DND-41 (cell line): ENCODE data around the gene VAC14.

Experiments
- ATAC-seq: fragments of 200-7000 bp; cut with Tn5 transposase; 3 replicates; pipeline ENCODE4 v1.9.1; 2021; ENCODE audit warnings: low read depth; ENCODE audit not compliant: insufficient read depth
- DNase-seq: peaks from one replicate; pipeline ENCODE4 v3.0.0-alpha.2; 2020
- H2AFZ ChIP-seq: 2 replicates; pipeline ENCODE4 v1.6.0; 2012; ENCODE audit warnings: low read depth, low read length
- H3K27ac ChIP-seq: 2 replicates; pipeline ENCODE4 v1.5.1; 2012; ENCODE audit warnings: low read length, inconsistent platforms
- H3K27me3 ChIP-seq: fragments of 200-600 bp; sonication (generic); 2 replicates; pipeline ENCODE4 v1.6.0; 2012; ENCODE audit warnings: low read length, mild to moderate bottlenecking, inconsistent platforms; ENCODE audit not compliant: insufficient read depth, poor library complexity
- H3K36me3 ChIP-seq: 2 replicates; pipeline ENCODE4 v1.5.1; 2012; ENCODE audit warnings: low read length, inconsistent platforms; ENCODE audit not compliant: insufficient read depth
- H3K4me1 ChIP-seq: 2 replicates; pipeline ENCODE4 v1.5.1; 2012; ENCODE audit warnings: mild to moderate bottlenecking, low read length; ENCODE audit not compliant: insufficient read depth
- H3K4me2 ChIP-seq: 2 replicates; pipeline ENCODE4 v1.6.0; 2012; ENCODE audit warnings: mild to moderate bottlenecking, moderate library complexity, low read length, inconsistent platforms; ENCODE audit not compliant: insufficient read depth
- H3K4me3 ChIP-seq, 2 experiments: fragments of 200-600 bp in 1 of 2; shearing (Covaris generic) in 1 of 2; 2 replicates each; pipeline ENCODE4 v1.5.1; 2012 to 2016; ENCODE audit warnings: inconsistent platforms in 2 of 2, low read length in 2 of 2, mild to moderate bottlenecking in 2 of 2, low read depth in 1 of 2, moderate library complexity in 1 of 2
- H3K79me2 ChIP-seq: 2 replicates; pipeline ENCODE4 v1.6.0; 2012; ENCODE audit warnings: low read length, inconsistent platforms; ENCODE audit not compliant: insufficient read depth
- H3K9ac ChIP-seq: 2 replicates; pipeline ENCODE4 v1.6.0; 2012; ENCODE audit warnings: low read depth, mild to moderate bottlenecking, inconsistent platforms, low read length, moderate library complexity
- H3K9me3 ChIP-seq: 2 replicates; pipeline ENCODE4 v1.5.1; 2012; ENCODE audit warnings: low read length, moderate library complexity, mild to moderate bottlenecking, inconsistent platforms; ENCODE audit not compliant: insufficient read depth, severe bottlenecking
- H4K20me1 ChIP-seq: 2 replicates; pipeline ENCODE4 v1.6.0; 2012; ENCODE audit warnings: low read length; ENCODE audit not compliant: insufficient read depth
- CTCF ChIP-seq: IDR thresholded peaks from 2 replicates; pipeline ENCODE4 v1.5.1; 2012; ENCODE audit warnings: borderline replicate concordance, low read length, moderate library complexity, mild to moderate bottlenecking; ENCODE audit not compliant: poor library complexity, severe bottlenecking; ENCODE audit errors: extremely low read depth
- EZH2 ChIP-seq: IDR thresholded peaks from 3 replicates; pipeline ENCODE4 v1.6.1; 2012; ENCODE audit warnings: borderline replicate concordance, low read depth, mild to moderate bottlenecking, moderate library complexity, low read length, inconsistent platforms; ENCODE audit not compliant: severe bottlenecking

VAC14 gene

GRCh38 chr16:70711211-70712031 lies 89.5 kb downstream of the VAC14 start:
- H3K9ac ChIP-seq, result no peak overlapping the region
- no peaks in the 10 kb centered on the region for H3K27me3 ChIP-seq
- DNase-seq (no peak), ATAC-seq (no peak)
- H3K36me3 ChIP-seq, result peaks cover 15% of the 10 kb centered on the region; the same call in 1 of the 2 replicates
- no peak overlapping the region for H3K27ac ChIP-seq
- no peak overlapping the region for H3K4me3 ChIP-seq
- TF ChIP-seq EZH2, result no peak
- TF ChIP-seq CTCF, result no peak
- no peak overlapping the region for H2AFZ ChIP-seq
- peaks cover 15% of the 10 kb centered on the region for H4K20me1 ChIP-seq
- no peaks in the 10 kb centered on the region for H3K9me3 ChIP-seq
- no peaks in the 10 kb centered on the region for H3K79me2 ChIP-seq
- no peak overlapping the region for H3K4me2 ChIP-seq
- H3K4me1 ChIP-seq, result no peaks in the 10 kb centered on the region

GRCh38 chr16:70710422-70711210 lies 90.3 kb downstream of the VAC14 start:
- H3K4me3 ChIP-seq, result no peak overlapping the region
- peaks cover 15% of the 10 kb centered on the region for H4K20me1 ChIP-seq
- H3K79me2 ChIP-seq, result no peaks in the 10 kb centered on the region
- no peaks in the 10 kb centered on the region for H3K27me3 ChIP-seq
- H3K9me3 ChIP-seq, result no peaks in the 10 kb centered on the region
- H3K4me2 ChIP-seq, result no peak overlapping the region
- no peak overlapping the region for H3K9ac ChIP-seq
- DNase-seq (no peak), ATAC-seq (no peak)
- TF ChIP-seq CTCF (no peak), EZH2 (no peak)
- H2AFZ ChIP-seq, result no peak overlapping the region
- peaks cover 15% of the 10 kb centered on the region; the same call in 1 of the 2 replicates for H3K36me3 ChIP-seq
- H3K4me1 ChIP-seq, result no peaks in the 10 kb centered on the region
- no peak overlapping the region for H3K27ac ChIP-seq

DNA sequence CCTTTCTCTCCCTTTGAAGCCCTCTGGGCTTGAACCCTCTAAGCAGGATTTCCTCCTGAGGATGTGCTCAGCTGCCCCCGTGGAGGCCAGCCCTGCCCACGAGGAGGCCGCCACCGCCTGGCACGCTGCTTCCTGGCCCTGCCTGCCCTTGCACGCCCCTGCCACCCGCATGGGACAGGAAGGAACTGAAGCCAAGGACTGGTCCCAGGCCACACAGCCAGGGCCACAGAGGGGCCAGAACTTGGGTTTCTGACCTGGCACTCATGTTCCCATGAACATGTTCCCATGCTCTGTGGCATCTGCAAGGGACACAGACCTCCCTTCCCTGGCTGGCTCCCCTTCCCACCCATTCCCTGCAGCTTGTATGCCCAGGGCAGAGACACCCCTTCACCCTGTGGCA lies 91.0 kb downstream of the VAC14 start:
- Histone ChIP-seq H3K4me2 (no peak overlapping the region), H3K27me3 (no peaks in the 10 kb centered on the region), H3K27ac (no peak overlapping the region), H3K9me3 (no peaks in the 10 kb centered on the region), H4K20me1 (peaks cover 17% of the 10 kb centered on the region), H3K36me3 (peaks cover 15% of the 10 kb centered on the region; the same call in 1 of the 2 replicates), H3K9ac (no peak overlapping the region), H2AFZ (no peak overlapping the region), H3K79me2 (no peaks in the 10 kb centered on the region), H3K4me3 (no peak overlapping the region), H3K4me1 (no peaks in the 10 kb centered on the region)
- TF ChIP-seq EZH2 (no peak), CTCF (no peak)
- ATAC-seq (no peak), DNase-seq (no peak)
